Astrocyte of the spinal cord (primary cell): ENCODE results near the gene GABRD.

ENCODE experiments used
- DNase-seq: peaks from one replicate; pipeline ENCODE4 v3.0.0; 2011; ENCODE audit warnings: low read depth, low spot score
- H3K4me3 ChIP-seq: 2 replicates; pipeline ENCODE4 v1.5.1; 2011; ENCODE audit warnings: low read depth, mild to moderate bottlenecking, low read length, moderate library complexity
- CTCF ChIP-seq: IDR thresholded peaks from 2 replicates; pipeline ENCODE4 v1.5.1; 2012; ENCODE audit warnings: low read depth, mild to moderate bottlenecking, low read length, inconsistent platforms
- in situ Hi-C: cut with HindIII; loops from 2 replicates; pipeline ENCODE4 v1.10.0; 2017; ENCODE audit warnings: low sequenced_read_pairs

The GABRD gene

GRCh38 chr1:2001773-2002411 lies 17.3 kb upstream of the GABRD start:
- no peak for TF ChIP-seq CTCF
- no peak overlapping the region for H3K4me3 ChIP-seq
- DNase-seq = no peak
- in situ Hi-C loops = no loop called here

DNA sequence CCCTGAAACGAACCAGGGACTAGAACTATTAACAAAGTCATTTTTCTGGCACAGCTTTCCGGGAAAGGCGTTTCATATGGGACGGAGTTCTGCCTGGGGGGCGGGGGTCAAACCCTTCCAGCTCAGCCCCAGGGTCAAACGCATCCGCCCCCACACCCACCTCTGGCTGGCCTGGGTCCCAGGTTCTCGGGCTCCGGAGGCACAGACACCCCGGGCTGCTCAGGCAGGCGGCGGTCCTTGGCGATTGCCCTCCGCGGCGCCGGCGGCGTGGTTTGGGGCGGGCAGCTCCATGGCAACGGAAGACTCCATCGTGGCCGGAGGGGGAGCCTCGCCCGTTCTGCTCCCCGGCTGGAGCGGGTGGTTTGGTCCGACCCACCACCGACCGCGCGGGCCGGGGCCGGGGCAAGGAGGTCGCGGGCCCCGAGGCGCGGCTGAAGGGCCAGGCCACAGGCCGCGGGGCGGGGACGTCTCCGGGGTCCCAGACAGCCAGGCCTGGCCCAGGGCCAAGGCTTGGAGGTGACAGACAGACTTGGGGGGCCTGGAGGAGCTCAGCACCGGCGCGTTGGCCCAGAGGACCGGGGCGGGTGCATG lies 15.5 kb upstream of the GABRD start, which contains the start of gene CFAP74:
CFAP74 (minus strand) TSS at position 246 of the 591 bp plus-strand sequence. CDS start 12,830 bp downstream, outside the sequence.
- no peak within 1 kb of the TSS for H3K4me3 ChIP-seq
- in situ Hi-C loops = no loop called here
- TF ChIP-seq CTCF = no peak
- DNase-seq = no peak

DNA sequence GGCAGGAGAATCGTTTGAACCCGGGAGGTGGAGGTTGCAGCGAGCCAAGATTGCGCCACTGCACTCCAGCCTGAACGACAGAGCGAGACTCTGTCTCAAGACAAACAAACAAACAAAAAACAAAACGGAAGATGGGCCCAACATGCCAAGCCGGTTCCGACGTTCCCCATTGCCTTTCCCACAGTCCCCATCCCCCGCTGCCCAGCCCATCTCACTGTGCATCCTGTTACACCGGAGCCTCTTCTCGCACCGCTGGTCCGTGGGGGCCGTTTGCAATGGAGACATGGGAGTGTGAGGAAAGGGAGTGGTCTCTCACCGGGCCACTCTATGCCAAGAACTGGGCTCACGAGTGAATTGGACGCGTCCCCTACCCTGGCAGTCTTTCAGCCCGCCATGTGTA lies 14.3 kb upstream of the GABRD start:
- H3K4me3 ChIP-seq = no peak overlapping the region
- in situ Hi-C loops = no loop called here
- no peak for TF ChIP-seq CTCF
- no peak for DNase-seq

- in situ Hi-C loops = no loop called here
- DNase-seq = no peak
- no peak overlapping the region for H3K4me3 ChIP-seq
- TF ChIP-seq CTCF = no peak
These were observed 9.8 kb upstream of the GABRD start for GRCh38 chr1:2009101-2010053.

- H3K4me3 ChIP-seq = no peak overlapping the region
- DNase-seq = no peak
- in situ Hi-C loops = no loop called here
- no peak for TF ChIP-seq CTCF
These were observed 5.0 kb upstream of the GABRD start for GRCh38 chr1:2014181-2014580.

DNA sequence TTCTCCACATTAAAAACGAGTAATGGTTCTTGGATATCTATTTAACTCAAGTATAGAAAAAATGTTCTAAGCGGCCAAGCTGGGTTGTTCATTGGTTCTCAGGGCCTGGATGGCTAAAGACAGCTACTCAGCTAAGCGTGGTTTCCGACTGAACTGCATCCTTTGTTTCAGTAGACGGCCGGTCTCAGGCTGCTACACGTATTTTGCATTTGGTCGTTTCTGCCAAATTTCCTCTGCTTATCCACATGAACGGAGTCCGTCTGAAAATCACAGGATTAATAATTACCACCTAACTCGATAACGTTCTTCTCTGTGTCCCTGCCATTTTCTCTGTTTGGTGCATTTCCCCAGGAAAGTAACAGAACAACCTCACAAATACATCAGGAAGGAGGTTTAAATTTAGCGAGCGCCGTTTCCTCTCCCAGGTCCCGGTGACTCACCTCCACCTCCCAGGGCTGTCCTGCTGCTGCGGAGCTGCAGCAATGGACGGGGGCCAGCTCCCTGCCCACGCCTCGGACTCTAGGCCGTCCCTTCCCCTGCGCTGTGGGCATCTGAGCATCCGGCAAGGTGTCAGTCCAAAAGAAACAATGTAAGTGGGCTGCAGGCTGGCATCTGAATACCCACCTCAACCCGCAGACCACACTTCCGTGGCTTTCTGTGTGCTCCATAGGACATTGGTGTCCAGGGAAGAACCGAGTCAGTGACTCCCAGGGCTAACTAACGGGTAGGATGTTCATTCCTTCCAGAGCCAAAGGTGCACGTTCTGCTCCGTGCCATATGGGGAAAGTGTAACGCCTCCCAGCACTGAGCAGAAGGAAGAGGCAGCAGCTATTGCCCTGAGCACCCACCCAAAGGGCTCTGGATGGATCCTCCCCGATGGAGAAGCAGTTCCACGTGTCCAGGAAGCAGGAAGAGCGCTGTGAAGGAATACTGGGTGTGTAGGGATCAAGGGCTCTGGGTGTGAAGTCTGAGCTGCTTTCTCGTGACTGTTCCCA lies 4.1 kb upstream of the GABRD start:
- no peak for TF ChIP-seq CTCF
- H3K4me3 ChIP-seq = no peak overlapping the region
- no peak for DNase-seq
- in situ Hi-C loops = no loop called here
